ENCODE results near the gene PAIP1. TPM values are rescaled to one million over a fixed set of nuclear protein-coding genes. Genes with fewer than 3 reads are reported as not detected.

The PAIP1 gene
- total RNA-seq, 4 donors from 2014 or later: 55.5 to 73.5 (median 65.2) TPM

DNA sequence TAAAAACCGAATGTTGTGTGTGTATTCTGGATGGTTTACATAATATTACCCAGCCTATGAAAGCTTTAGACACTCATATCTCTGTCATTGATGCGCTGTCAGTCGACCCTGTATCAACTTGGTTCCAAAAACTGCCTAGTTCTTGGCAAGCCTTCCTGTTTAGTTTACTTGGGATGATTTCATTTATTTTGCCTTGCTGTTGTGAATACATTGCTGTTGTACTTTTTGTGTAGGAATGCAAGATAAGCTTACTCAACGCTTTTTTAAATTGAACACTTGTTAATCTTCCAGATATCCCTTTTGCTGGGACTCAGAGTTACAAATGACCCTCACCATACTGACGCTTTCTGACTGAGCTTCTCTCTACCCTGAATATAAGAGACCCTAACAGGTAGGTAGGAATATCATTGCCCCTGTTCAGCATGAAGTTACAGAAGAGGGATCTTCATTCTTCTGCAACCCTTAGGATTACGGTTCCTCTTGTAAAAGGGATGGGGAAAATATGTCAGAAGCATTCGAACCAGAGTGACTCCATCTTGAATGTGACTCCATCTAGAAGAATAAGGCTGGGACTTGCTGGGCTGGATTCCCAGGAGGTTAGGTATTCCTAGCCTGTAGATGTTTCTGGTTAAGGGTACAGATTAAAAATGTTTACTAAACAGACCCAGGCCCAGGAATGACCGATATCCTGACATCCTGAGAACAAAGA, 13.7 kb upstream of the PAIP1 start:
- no peak for DNase-seq (ENCODE audit: low spot score in 2 of 2)
- H3K27me3 ChIP-seq: no peaks in the 10 kb centered on the region
- peaks cover 0 to 17% (median 0%) of the 10 kb centered on the region in 4 donors for H3K4me1 ChIP-seq
- no peaks in the 10 kb centered on the region for H3K9me3 ChIP-seq
- TF ChIP-seq EP300 (IDR thresholded peaks at IDR 0.05): no peak
- TF ChIP-seq, protein P1, sequence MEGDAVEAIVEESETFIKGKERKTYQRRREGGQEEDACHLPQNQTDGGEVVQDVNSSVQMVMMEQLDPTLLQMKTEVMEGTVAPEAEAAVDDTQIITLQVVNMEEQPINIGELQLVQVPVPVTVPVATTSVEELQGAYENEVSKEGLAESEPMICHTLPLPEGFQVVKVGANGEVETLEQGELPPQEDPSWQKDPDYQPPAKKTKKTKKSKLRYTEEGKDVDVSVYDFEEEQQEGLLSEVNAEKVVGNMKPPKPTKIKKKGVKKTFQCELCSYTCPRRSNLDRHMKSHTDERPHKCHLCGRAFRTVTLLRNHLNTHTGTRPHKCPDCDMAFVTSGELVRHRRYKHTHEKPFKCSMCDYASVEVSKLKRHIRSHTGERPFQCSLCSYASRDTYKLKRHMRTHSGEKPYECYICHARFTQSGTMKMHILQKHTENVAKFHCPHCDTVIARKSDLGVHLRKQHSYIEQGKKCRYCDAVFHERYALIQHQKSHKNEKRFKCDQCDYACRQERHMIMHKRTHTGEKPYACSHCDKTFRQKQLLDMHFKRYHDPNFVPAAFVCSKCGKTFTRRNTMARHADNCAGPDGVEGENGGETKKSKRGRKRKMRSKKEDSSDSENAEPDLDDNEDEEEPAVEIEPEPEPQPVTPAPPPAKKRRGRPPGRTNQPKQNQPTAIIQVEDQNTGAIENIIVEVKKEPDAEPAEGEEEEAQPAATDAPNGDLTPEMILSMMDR (IDR thresholded peaks at IDR 0.05): no peak
- no peak for TF ChIP-seq POLR2A (IDR thresholded peaks at IDR 0.05)
- no peak overlapping the region for H3K4me3 ChIP-seq
- H3K27ac ChIP-seq: peak overlapping the region in 2 of 4 donors; percentile 29 to 65
- H3K36me3 ChIP-seq: peaks cover 0 to 4% (median 0%) of the 10 kb centered on the region in 3 donors
- WGBS, 2 donors: 83 to 90% methylated on average over 8 of the region's 8 CpGs

GRCh38 chr5:43569236-43569746, 12.4 kb upstream of the PAIP1 start:
- 91 to 93% methylated on average over 4 of the region's 4 CpGs for WGBS, 2 donors
- no peak overlapping the region for H3K27ac ChIP-seq
- no peaks in the 10 kb centered on the region for H3K27me3 ChIP-seq
- TF ChIP-seq POLR2A (IDR thresholded peaks at IDR 0.05) (no peak), EP300 (IDR thresholded peaks at IDR 0.05) (no peak)
- TF ChIP-seq, protein P1 (IDR thresholded peaks at IDR 0.05): no peak
- peaks cover 0 to 17% (median 0%) of the 10 kb centered on the region in 4 donors for H3K4me1 ChIP-seq
- no peaks in the 10 kb centered on the region for H3K9me3 ChIP-seq
- no peaks in the 10 kb centered on the region for H3K36me3 ChIP-seq
- no peak for DNase-seq (ENCODE audit: low spot score in 2 of 2)
- H3K4me3 ChIP-seq: no peak overlapping the region

DNA sequence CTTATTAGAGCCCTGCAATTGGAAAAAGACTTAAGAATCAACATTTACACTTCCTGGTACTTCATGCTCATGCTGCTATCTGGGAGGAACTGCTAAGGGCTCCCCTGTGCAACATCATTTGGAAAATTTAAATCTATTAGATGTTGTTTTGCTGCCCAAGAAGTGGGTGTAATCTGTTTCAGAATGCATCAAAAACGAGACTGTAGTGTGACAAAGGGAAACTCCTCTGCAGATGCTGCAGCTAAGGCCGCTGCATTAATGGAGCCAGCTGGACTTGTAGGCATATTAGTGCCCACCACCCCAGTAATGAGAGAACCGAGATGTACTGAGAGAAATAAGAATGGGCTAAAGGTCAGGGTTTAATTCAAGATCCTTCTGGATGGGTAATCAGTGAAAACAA, 11.1 kb upstream of the PAIP1 start:
- Histone ChIP-seq H3K4me1 (peaks cover 0 to 18% (median 0%) of the 10 kb centered on the region in 4 donors), H3K27me3 (no peaks in the 10 kb centered on the region), H3K27ac (no peak overlapping the region), H3K9me3 (no peaks in the 10 kb centered on the region), H3K36me3 (no peaks in the 10 kb centered on the region), H3K4me3 (no peak overlapping the region)
- TF ChIP-seq POLR2A (IDR thresholded peaks at IDR 0.05): no peak
- TF ChIP-seq EP300 (IDR thresholded peaks at IDR 0.05): no peak
- TF ChIP-seq, protein P1 (IDR thresholded peaks at IDR 0.05): no peak
- 63 to 76% methylated on average over 3 of the region's 3 CpGs for WGBS, 2 donors
- no peak for DNase-seq (ENCODE audit: low spot score in 2 of 2)

GRCh38 chr5:43565043-43565442, 8.2 kb upstream of the PAIP1 start:
- H3K9me3 ChIP-seq: no peaks in the 10 kb centered on the region
- H3K36me3 ChIP-seq: no peaks in the 10 kb centered on the region
- H3K27ac ChIP-seq: no peak overlapping the region
- 74 to 77% methylated on average over 5 of the region's 5 CpGs for WGBS, 2 donors
- TF ChIP-seq, protein P1 (IDR thresholded peaks at IDR 0.05): no peak
- TF ChIP-seq POLR2A (IDR thresholded peaks at IDR 0.05) (no peak), EP300 (IDR thresholded peaks at IDR 0.05) (no peak)
- no peak overlapping the region for H3K4me3 ChIP-seq
- DNase-seq (ENCODE audit: low spot score in 2 of 2): no peak
- no peaks in the 10 kb centered on the region for H3K27me3 ChIP-seq
- H3K4me1 ChIP-seq: peaks cover 0 to 3% (median 0%) of the 10 kb centered on the region in 4 donors

DNA sequence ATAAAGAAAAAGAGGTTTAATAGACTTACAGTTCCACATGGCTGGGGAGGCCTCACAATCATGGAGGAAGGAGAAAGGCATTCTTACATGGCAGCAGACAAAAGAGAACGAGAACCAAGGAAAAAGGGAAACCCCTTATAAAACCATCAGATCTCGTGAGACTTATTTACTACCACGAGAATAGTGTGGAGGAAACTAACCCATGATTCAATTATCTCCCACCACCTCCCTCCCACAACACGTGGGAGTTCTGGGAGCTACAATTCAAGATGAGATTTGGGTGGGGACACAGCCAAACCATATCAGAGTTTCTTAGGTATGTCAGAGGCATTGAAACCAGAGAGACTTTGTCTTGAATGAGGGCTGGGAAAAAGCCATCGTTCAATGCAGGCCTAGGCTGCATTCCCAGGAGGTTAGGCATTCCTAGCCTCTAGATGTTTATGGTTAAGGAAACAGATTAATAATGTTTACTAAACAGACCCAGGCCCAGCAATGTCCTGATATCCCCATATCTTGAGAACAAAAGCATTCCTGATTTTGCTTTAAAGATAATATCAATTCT, 7.5 kb upstream of the PAIP1 start:
- TF ChIP-seq, protein P1 (IDR thresholded peaks at IDR 0.05): no peak
- TF ChIP-seq EP300 (IDR thresholded peaks at IDR 0.05): no peak
- no peak for TF ChIP-seq POLR2A (IDR thresholded peaks at IDR 0.05)
- H3K4me3 ChIP-seq: no peak overlapping the region
- WGBS, 2 donors: 57 to 62% methylated on average over 5 of the region's 5 CpGs
- no peaks in the 10 kb centered on the region for H3K9me3 ChIP-seq
- H3K36me3 ChIP-seq: no peaks in the 10 kb centered on the region
- no peak for DNase-seq (ENCODE audit: low spot score in 2 of 2)
- no peaks in the 10 kb centered on the region for H3K27me3 ChIP-seq
- no peak overlapping the region for H3K27ac ChIP-seq
- peaks cover 0 to 3% (median 0%) of the 10 kb centered on the region in 4 donors for H3K4me1 ChIP-seq

All from tibial nerve (tissue), 4 donors.